Panc1 (cell line): ENCODE measurements around the gene IST1. TPM values are rescaled to one million over a fixed set of nuclear protein-coding genes. Genes with fewer than 3 reads are reported as not detected.

Experiments used
- ATAC-seq: fragments of 200-7000 bp; cut with Tn5 transposase; 2 replicates; pipeline ENCODE4 v1.9.1; 2020; ENCODE audit warnings: mild to moderate bottlenecking, moderate library complexity
- BruUV-seq: library from RNA; stranded (reverse); fragments of 400-500 nt; replicated peaks from 2 replicates; lab custom pipeline; 2021; lab: Mats Ljungman, UMichigan
- CTCF ChIA-PET: fragments of 300-600 bp; sonication (Branson Sonifier 250); formaldehyde crosslinking; loops from one replicate; lab custom pipeline; 2022; ENCODE audit warnings: antibody characterized with exemption; lab: Charles Lee
- POLR2A ChIA-PET: fragments of 300-600 bp; sonication (Branson Sonifier 250); formaldehyde crosslinking; loops from one replicate; lab custom pipeline; 2022; ENCODE audit warnings: antibody characterized with exemption; lab: Charles Lee
- DNase-seq: peaks from one replicate; pipeline ENCODE4 v3.0.0-alpha.2; 2010; ENCODE audit warnings: low read depth, low spot score
- H3K27ac ChIP-seq: 2 replicates; pipeline ENCODE4 v1.5.1; 2011; ENCODE audit warnings: mild to moderate bottlenecking, low read length, inconsistent platforms
- H3K27me3 ChIP-seq: fragments of 200-500 bp; sonication (Bioruptor generic); 2 replicates; pipeline ENCODE4 v1.6.0; 2014; ENCODE audit warnings: low read length, inconsistent platforms; ENCODE audit not compliant: control insufficient read depth, insufficient read depth
- H3K36me3 ChIP-seq: fragments of 200-500 bp; sonication (Bioruptor generic); 2 replicates; pipeline ENCODE4 v1.5.1; 2014; ENCODE audit warnings: inconsistent platforms, mild to moderate bottlenecking, low read length, moderate library complexity; ENCODE audit not compliant: control insufficient read depth, insufficient read depth
- H3K4me1 ChIP-seq: 2 replicates; pipeline ENCODE4 v1.5.1; 2011; ENCODE audit warnings: inconsistent platforms, mild to moderate bottlenecking, low read length, moderate library complexity; ENCODE audit not compliant: control insufficient read depth, insufficient read depth
- H3K4me3 ChIP-seq, 2 experiments: 2 replicates each; pipeline ENCODE4 v1.5.1; 2011 to 2012; ENCODE audit warnings: low read depth in 2 of 2, low read length in 2 of 2, mild to moderate bottlenecking in 2 of 2, inconsistent platforms in 1 of 2, moderate library complexity in 1 of 2
- H3K9me3 ChIP-seq: fragments of 200-500 bp; sonication (Bioruptor generic); 2 replicates; pipeline ENCODE4 v1.5.1; 2014; ENCODE audit warnings: low read depth, mild to moderate bottlenecking, inconsistent platforms, low read length, moderate library complexity; ENCODE audit not compliant: control insufficient read depth, insufficient read depth
- CTCF ChIP-seq: fragments of 450-650 bp; IDR thresholded peaks from 2 replicates; pipeline ENCODE4 v1.5.1; 2017; ENCODE audit warnings: mild to moderate bottlenecking
- POLR2AphosphoS5 ChIP-seq: IDR thresholded peaks from 2 replicates; pipeline ENCODE4 v1.6.1; 2012; ENCODE audit warnings: mild to moderate bottlenecking, low read depth, low read length, moderate library complexity
- REST ChIP-seq, 2 experiments: IDR thresholded peaks; 2 replicates each; pipeline ENCODE4 v1.6.1; 2011 to 2012; ENCODE audit warnings: low read depth in 2 of 2, control low read depth in 1 of 2, low read length in 1 of 2, mild to moderate bottlenecking in 1 of 2, moderate library complexity in 1 of 2; ENCODE audit not compliant: insufficient read depth in 1 of 2
- SIN3A ChIP-seq: IDR thresholded peaks from 2 replicates; pipeline ENCODE4 v1.6.1; 2012; ENCODE audit warnings: low read depth, mild to moderate bottlenecking, low read length, moderate library complexity, borderline replicate concordance; ENCODE audit not compliant: insufficient read depth
- TCF7L2 ChIP-seq: IDR thresholded peaks from 2 replicates; pipeline ENCODE4 v1.6.1; 2011; ENCODE audit warnings: mild to moderate bottlenecking, low read depth, low read length, inconsistent platforms
- in situ Hi-C: cut with HindIII; loops from 2 replicates; pipeline ENCODE4 v1.10.0; 2016; ENCODE audit warnings: low sequenced_read_pairs, low pct_unique_long_range_greater_than_20kb
- intact Hi-C: fragments of 100-400 bp; cut with micrococcal nuclease; formaldehyde crosslinking; loops from one replicate; pipeline ENCODE4 v1.10.0; 2022; ENCODE audit not compliant: unreplicated experiment
- total RNA-seq: library from RNA; stranded (reverse); gene quantifications from one replicate; pipeline ENCODE4 v1.2.1, GENCODE V29; 2021; ENCODE audit not compliant: unreplicated experiment

IST1 gene
- total RNA-seq, 1 experiment from 2014 or later, result 173 TPM

GRCh38 chr16:71859762-71860521 is 35.4 kb upstream of the IST1 start:
- intact Hi-C loops, result no loop called here
- CTCF ChIA-PET, result interaction anchor here (0.6 kb wide), 1 partner anchor 22 kb away, joined by 5 read pairs; no protein-coding TSS in a partner anchor
- H3K27me3 ChIP-seq, result no peaks in the 10 kb centered on the region

GRCh38 chr16:71863995-71864394 is 31.3 kb upstream of the IST1 start:
- TF ChIP-seq CTCF (no peak), TCF7L2 (no peak), POLR2AphosphoS5 (no peak), SIN3A (no peak), REST (IDR thresholded peaks at IDR 0.05; ENCODE audit: insufficient read depth in 1 of 2, low read depth in 2 of 2, low read length in 1 of 2) (no peak)
- no peaks in the 10 kb centered on the region for H3K36me3 ChIP-seq
- H3K27ac ChIP-seq, result no peak overlapping the region
- in situ Hi-C loops, result no loop called here
- intact Hi-C loops, result no loop called here
- no TSS peak for BruUV-seq
- H3K4me3 ChIP-seq, result no peak overlapping the region
- ATAC-seq (no peak), DNase-seq (no peak)
- CTCF ChIA-PET, result interaction anchor here (0.6 kb wide), 1 partner anchor 18 kb away, joined by 10 read pairs; no protein-coding TSS in a partner anchor
- no peaks in the 10 kb centered on the region for H3K4me1 ChIP-seq
- H3K27me3 ChIP-seq, result no peaks in the 10 kb centered on the region
- no peaks in the 10 kb centered on the region for H3K9me3 ChIP-seq
- POLR2A ChIA-PET, result no interaction called here

More at GRCh38 chr16:71859762-71860521, 35.4 kb upstream of the IST1 start:
- TF ChIP-seq CTCF, result no peak
- TF ChIP-seq POLR2AphosphoS5, result no peak
- TF ChIP-seq TCF7L2, result no peak
- no peak for TF ChIP-seq REST (IDR thresholded peaks at IDR 0.05; ENCODE audit: insufficient read depth in 1 of 2, low read depth in 2 of 2, low read length in 1 of 2)
- no peak for TF ChIP-seq SIN3A
- no peak overlapping the region for H3K27ac ChIP-seq
- no peaks in the 10 kb centered on the region for H3K4me1 ChIP-seq
- in situ Hi-C loops, result no loop called here
- H3K4me3 ChIP-seq, result no peak overlapping the region
- H3K36me3 ChIP-seq, result no peaks in the 10 kb centered on the region
- DNase-seq (no peak), ATAC-seq (no peak)
- POLR2A ChIA-PET, result no interaction called here
- no peaks in the 10 kb centered on the region for H3K9me3 ChIP-seq
- BruUV-seq, result no TSS peak
